Measurements from ENCODE around the gene PC. TPM values are rescaled to one million over a fixed set of nuclear protein-coding genes. Genes with fewer than 3 reads are reported as not detected.

PC gene
- total RNA-seq, 4 donors from 2014 or later, result 13.5 to 43.0 (median 27.5) TPM

GRCh38 chr11:66932543-66932942 is 25.6 kb downstream of the PC start:
- no peaks in the 10 kb centered on the region for H3K27me3 ChIP-seq
- H3K27ac ChIP-seq, result no peak overlapping the region
- intact Hi-C loops (cut with DNase I), result no loop called here
- no peak overlapping the region for H3K4me3 ChIP-seq
- H3K4me1 ChIP-seq, result peaks cover 0 to 7% (median 0%) of the 10 kb centered on the region in 3 donors
- no peaks in the 10 kb centered on the region for H3K9me3 ChIP-seq
- no peaks in the 10 kb centered on the region for H3K36me3 ChIP-seq
- 91 to 93% methylated on average over 3 of the region's 3 CpGs for WGBS, 2 donors
- DNase-seq, result no peak
- TF ChIP-seq CTCF (IDR thresholded peaks at IDR 0.05) (no peak), POLR2A (IDR thresholded peaks at IDR 0.05) (no peak)

- H3K4me1 ChIP-seq, result peaks cover 0 to 7% (median 0%) of the 10 kb centered on the region in 3 donors
- H3K27me3 ChIP-seq, result no peaks in the 10 kb centered on the region
- no peaks in the 10 kb centered on the region for H3K9me3 ChIP-seq
- no peaks in the 10 kb centered on the region for H3K36me3 ChIP-seq
- 75 to 90% methylated on average over 3 to 4 of the region's 4 CpGs for WGBS, 2 donors
- no peak for TF ChIP-seq POLR2A (IDR thresholded peaks at IDR 0.05)
- TF ChIP-seq CTCF (IDR thresholded peaks at IDR 0.05), result no peak
- intact Hi-C loops (cut with DNase I), result no loop called here
- H3K27ac ChIP-seq, result no peak overlapping the region
- DNase-seq, result no peak
- H3K4me3 ChIP-seq, result no peak overlapping the region
These were observed 28.4 kb downstream of the PC start for GRCh38 chr11:66929753-66930152.

- TF ChIP-seq POLR2A (IDR thresholded peaks at IDR 0.05), result no peak
- no peak for TF ChIP-seq CTCF (IDR thresholded peaks at IDR 0.05)
- no peak for DNase-seq
- Histone ChIP-seq H3K27ac (no peak overlapping the region), H3K9me3 (no peaks in the 10 kb centered on the region), H3K27me3 (no peaks in the 10 kb centered on the region), H3K4me3 (no peak overlapping the region), H3K4me1 (peaks cover 0 to 6% (median 0%) of the 10 kb centered on the region in 3 donors), H3K36me3 (no peaks in the 10 kb centered on the region)
- intact Hi-C loops (cut with DNase I), result no loop called here
- 87 to 92% methylated on average over 1 of the region's 1 CpG for WGBS, 2 donors
These were observed 33.9 kb downstream of the PC start for GRCh38 chr11:66924272-66924671.

- TF ChIP-seq POLR2A (IDR thresholded peaks at IDR 0.05), result no peak
- no peak for TF ChIP-seq CTCF (IDR thresholded peaks at IDR 0.05)
- Histone ChIP-seq H3K27ac (no peak overlapping the region), H3K4me1 (peaks cover 0 to 6% (median 0%) of the 10 kb centered on the region in 3 donors), H3K27me3 (no peaks in the 10 kb centered on the region), H3K9me3 (no peaks in the 10 kb centered on the region), H3K4me3 (no peak overlapping the region), H3K36me3 (no peaks in the 10 kb centered on the region)
- DNase-seq, result no peak
- intact Hi-C loops (cut with DNase I), result no loop called here
These were observed 35.6 kb downstream of the PC start for GRCh38 chr11:66922551-66922950.

GRCh38 chr11:66920978-66921784 is 37.0 kb downstream of the PC start:
- no peak for DNase-seq
- TF ChIP-seq CTCF (IDR thresholded peaks at IDR 0.05) (no peak), POLR2A (IDR thresholded peaks at IDR 0.05) (no peak)
- H3K27me3 ChIP-seq, result no peaks in the 10 kb centered on the region
- H3K27ac ChIP-seq, result no peak overlapping the region
- no peaks in the 10 kb centered on the region for H3K36me3 ChIP-seq
- H3K9me3 ChIP-seq, result no peaks in the 10 kb centered on the region
- intact Hi-C loops (cut with DNase I), result no loop called here
- no peaks in the 10 kb centered on the region for H3K4me1 ChIP-seq
- no peak overlapping the region for H3K4me3 ChIP-seq
- WGBS, 2 donors, result 73 to 75% methylated on average over 17 of the region's 18 CpGs
